ENCODE results near the gene TXNRD2. TPM values are rescaled to one million over a fixed set of nuclear protein-coding genes. Genes with fewer than 3 reads are reported as not detected.
A peak's percentile ranks its signal among the peaks of the same experiment; 100 is the strongest.
"Not testable (repeated sequence)": the region's sequence is repeated elsewhere in the genome, so short reads cannot be mapped to it uniquely, and the experiment has no call there.

The TXNRD2 gene
- total RNA-seq, 1 donor from 2014 or later, result 40.4 TPM

DNA sequence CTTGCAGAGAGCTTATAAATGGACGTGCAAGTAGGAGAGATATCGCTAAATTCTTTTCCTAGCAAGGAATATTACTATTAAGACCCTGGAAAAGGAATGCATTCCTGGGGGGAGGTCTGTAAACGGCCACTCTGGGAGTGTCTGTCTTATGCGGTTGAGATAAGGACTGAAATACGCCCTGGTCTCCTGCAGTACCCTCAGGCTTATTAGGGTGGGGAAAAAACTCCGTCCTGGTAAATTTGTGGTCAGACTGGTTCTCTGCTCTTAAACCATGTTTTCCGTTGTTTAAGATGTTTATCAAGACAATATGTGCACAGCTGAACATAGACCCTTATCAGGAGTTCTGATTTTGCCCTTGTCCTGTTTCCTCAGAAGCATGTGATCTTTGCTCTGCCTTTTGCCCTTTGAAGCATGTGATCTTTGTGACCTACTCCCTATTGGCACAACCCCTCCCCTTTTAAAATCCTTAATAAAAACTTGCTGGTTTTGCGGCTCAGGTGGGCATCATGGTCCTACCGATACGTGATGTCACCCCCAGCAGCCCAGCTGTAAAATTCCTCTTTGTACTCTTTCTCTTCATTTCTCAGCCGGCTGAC is 6.4 kb downstream of the TXNRD2 start:
- DNase-seq, result peak; percentile 10
- intact Hi-C loops (cut with DNase I); ATAC-seq (ENCODE audit: poor library complexity): not testable (repeated sequence)

DNA sequence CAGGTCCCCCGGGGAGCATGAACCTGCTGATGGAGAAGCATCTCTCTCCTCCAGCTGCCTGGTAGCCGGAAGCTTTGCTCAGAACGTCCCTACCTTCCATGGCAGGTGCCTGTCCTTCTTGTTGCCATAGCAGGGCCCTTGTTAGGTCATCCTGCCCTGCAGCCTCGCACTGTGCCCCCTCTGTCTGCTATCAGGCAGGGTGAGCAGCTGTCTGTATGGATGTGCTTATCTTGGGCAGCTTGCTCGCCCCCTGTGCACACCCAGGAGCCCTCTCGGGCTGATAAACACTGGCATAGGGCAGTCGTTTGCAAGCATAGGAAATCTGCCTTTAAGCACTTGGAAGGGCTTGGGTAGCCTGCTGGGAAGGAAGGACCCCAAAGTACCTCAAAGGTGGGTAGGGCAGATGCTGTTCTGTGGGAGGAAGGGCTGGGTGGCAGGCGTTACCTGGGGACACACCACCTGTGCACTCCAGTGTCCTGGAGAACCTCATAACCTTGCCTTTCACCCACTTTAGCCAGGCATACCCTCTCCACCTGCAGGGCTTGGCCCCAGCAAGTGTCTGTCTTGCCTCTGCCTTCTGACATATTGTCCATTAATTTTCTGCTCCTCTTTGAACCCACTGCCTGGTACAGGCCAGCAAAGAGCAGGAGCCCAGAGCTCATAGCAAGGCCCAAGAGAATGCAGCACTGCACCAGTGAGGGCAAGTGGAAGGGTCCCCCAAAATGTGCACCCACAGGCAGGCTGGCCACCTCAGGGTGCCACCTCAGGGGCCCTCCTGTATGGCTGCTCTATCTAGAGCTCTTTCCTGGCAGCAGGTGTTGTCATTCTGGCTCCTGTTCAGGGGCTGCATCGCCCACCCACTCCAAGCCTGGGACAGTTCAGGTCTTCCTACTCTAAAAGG is 8.0 kb downstream of the TXNRD2 start:
- ATAC-seq (ENCODE audit: poor library complexity) (no peak), DNase-seq (peak; percentile 18)
- intact Hi-C loops (cut with DNase I), result no loop called here

DNA sequence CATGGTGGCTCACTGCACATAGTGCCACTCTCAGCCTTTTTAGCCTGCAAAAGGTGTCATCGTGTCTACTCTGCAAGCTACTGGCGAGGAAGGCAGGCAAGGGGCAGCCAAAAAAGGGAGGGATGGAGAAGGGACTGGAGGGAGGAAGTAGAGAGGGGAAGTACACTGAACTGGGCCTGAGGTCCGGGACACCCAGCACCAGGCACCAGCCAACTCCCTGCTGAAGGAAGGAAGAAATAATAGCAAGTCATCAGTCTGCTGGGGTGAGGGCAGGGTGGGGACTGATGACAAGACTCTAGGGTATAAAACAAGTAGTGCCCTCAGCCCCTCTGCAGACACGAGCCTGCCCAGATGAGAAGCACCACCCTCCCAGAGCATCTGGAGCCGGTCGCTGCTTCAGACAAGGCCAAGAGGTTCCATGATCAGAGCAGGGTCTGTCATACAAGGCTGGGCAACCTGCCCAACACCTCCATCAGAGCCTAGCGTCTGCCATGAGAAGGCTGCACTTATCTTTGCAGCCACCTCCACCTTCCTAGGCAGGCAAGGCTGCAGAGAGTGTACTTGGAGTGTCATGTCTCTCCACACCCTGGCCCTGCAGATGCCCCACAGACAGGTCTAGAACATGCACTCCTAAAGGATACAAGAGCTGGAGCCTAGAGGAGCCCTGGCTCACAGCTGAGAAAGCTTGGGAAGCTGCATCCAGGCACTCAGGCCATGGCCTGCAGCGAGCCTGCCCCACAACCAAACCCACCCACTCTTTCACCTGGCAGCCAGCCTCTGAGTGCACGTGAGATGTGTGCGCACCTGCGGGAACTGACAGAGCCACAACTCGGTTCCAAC is 9.0 kb downstream of the TXNRD2 start:
- DNase-seq, result peak; percentile 61
- intact Hi-C loops (cut with DNase I), result no loop called here

DNA sequence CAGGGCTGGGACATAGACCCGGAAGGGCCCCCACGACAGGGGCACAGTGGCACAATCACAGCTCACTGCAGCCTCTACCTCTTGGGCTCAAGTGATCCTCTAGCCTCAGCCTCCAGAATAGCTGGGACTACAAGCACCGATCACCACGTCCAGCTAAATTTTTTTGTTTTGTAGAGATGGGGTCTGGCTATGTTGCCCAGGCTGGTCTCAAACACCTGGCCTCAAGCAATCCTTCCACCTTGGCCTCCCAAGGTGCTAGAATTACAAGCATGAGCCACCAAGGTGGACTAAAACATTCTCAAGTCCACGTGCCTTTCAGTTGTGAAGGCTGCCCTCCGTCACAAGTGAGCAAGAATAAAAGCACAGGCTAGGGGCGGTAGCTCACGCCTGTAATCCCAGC is 10.1 kb downstream of the TXNRD2 start:
- intact Hi-C loops (cut with DNase I), result no loop called here
- DNase-seq (peak; percentile 8), ATAC-seq (ENCODE audit: poor library complexity) (no peak)

More for the DNA sequence above, 9.0 kb downstream of the TXNRD2 start:
- peak; percentile 77 for ATAC-seq (ENCODE audit: poor library complexity)

DNA sequence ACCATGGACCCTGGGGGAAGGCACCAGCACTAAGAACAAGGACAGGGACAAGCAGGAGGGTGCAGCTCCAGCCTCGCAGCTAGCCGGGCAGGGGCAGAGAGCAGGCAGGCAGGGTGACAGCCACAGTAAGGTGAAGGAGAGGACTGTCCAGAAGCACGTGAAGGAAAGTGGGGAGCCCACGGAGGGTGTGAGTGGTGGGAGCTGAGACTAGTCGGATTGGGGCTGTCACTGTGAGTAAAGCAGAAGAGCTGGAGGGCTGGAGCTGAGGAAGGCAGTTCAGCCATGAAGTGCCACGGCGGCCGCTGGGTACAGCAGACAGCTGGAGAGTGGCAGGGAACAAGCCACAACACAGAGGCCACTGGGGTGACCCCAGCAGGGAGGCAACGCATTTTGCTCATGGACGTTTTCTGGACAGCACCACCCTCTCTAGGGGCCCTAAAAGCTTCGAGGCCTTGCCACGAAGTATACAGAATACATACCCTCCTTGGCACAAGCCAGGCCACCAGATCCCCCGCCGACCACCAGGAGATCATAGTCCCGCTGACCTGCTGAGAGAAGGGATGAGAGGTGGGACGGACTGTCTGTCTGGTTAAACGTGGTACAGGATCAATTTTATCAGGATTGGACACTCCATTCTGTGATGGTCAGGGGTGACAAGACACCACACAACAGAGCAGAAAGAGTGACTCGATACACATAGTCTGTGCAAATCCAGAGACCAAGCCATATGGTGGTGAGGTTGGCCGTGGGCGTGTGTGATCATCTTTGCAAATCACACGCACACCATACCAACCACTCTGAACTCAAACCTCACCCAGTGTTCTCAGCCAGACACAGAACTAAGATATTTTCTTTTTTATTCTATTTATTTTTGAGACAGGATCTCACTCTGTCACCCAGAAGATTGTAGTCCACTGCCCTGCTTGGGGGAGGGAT is 10.8 kb downstream of the TXNRD2 start:
- ATAC-seq (ENCODE audit: poor library complexity) (no peak), DNase-seq (peak; percentile 19)
- intact Hi-C loops (cut with DNase I), result no loop called here

DNA sequence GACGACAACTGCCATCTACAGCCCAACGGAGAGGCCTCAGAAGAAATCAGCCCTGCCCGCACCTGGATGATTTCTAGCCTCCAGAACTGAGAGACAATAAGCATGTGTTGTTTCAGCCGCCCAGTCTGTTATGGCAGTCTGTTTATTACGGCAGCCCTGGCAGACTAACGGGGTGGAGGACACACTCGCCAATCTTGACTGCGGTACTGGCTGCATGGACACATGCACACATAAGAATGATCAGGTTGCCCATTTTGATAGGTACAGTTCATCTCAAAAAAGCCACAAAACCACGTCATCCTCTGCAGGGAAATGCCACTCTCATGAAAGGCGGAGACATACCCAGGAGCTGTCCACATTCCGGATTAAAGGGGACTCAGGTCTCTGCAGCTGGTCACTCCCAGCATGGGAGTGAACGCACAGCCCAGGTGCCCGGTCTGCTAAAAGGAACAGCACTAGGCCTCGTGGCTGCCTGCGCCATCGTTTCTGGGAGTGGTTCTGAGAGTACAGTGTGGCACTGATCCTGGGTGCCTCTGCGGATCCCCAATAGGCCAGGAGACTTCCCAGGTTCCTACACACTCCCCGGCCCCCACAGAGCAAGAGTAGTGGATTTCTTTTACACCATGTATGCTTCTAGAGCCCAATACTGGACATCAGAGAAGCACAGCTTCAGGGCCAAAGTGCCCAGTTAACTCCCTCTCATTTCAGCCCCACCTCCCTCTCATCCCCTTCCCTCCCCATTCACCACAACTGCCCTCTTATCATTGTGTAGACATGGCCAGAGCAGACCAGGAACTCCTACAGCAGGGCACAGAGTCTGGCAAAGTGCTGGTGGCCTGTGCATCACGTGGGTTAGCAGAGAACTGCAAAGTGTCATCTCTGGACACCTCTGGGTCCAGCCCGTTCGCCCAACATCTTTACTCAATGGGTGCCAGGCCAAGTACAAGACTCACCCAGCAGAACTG is 11.8 kb downstream of the TXNRD2 start:
- peak; percentile 17 for DNase-seq
- no peak for ATAC-seq (ENCODE audit: poor library complexity)
- intact Hi-C loops (cut with DNase I), result no loop called here

DNA sequence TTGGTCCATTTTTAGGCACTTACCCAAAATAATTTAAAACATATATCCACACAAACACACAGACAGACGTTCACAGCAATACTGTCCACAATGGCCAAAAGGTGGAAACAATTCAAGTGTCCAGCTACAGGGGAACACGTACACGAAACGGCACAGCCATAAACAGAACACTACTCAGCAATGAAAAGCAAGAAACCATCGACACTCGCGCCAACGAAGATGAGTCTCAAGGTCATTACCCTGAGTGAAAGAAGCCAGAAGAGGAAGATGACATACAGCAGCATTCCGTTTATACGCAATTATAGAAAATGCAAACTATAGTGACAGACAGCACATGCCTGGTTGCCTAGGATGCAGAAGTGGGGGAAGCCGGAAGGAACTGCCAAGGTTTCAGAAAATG is 13.4 kb downstream of the TXNRD2 start:
- DNase-seq (no peak), ATAC-seq (ENCODE audit: poor library complexity) (no peak)
- intact Hi-C loops (cut with DNase I), result no loop called here

DNA sequence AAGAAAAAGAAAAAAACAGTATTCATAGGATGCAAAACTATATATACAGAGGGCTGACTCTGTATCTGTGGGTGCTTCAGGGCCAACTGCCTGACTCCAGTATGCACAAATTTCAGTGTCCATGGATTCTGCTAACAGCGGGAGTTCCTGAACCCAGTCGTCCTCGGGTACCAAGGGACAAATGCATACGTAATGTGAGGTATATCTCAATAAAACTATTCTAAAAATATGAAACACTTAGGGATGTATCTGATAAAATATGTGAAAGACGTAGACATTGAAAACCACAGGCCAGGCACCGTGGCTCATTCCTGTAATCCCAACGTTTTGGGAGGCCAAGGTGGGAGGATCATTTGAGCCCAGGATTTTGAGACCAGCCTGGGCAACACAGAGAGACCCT is 13.9 kb downstream of the TXNRD2 start:
- intact Hi-C loops (cut with DNase I), result no loop called here

DNA sequence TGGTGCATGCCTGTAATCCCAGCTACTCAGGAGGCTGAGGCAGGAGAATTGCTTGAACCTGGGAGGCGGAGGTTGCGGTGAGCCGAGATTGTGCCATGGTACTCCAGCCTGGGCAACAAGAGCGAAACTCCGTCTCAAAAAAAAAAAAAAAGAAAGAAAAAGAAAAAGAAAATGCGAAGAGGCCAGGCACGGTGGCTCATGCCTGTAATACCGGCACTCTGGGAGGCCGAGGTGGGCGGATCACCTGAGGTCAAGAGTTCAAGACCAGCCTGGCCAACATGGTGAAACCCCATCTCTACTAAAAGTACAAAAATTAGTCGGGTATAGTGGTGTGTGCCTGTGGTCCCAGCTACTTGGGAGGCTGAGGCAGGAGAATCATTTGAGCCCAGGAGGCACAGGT is 15.6 kb downstream of the TXNRD2 start:
- ATAC-seq (ENCODE audit: poor library complexity); intact Hi-C loops (cut with DNase I): not testable (repeated sequence)
- DNase-seq, result peak; percentile 12

More for the DNA sequence above, 13.9 kb downstream of the TXNRD2 start:
- DNase-seq, result peak; percentile 2
- no peak for ATAC-seq (ENCODE audit: poor library complexity)

DNA sequence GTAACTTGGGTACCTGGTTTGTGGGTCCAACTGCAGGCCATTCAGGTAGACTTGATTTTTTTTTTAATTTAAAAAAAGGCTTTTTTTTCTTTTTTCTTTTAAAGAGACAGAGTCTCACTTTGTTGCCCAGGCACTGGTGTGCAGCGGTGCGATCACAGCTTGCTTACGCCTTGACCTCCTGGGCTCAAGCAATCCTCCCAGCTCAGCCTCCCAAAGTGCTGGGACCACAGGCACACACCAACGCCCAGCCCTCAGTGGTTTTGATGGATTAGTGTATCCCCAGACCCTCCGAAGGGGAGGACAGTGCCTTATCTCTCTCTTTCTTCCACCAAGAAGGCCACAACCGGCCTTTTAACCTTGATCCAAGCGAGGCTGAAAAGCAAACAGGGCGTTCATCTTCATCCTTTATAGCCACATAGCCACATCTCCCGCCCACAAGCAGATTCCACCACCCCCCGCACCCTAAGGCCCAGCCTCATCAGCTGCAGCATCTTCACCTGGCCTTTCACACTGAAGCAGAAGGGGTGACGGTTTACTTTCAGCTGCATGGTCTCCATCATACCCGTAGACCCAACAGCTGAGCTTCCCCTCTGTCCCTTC is 17.6 kb downstream of the TXNRD2 start:
- ATAC-seq (ENCODE audit: poor library complexity) (no peak), DNase-seq (peak; percentile 1)
- intact Hi-C loops (cut with DNase I), result no loop called here

DNA sequence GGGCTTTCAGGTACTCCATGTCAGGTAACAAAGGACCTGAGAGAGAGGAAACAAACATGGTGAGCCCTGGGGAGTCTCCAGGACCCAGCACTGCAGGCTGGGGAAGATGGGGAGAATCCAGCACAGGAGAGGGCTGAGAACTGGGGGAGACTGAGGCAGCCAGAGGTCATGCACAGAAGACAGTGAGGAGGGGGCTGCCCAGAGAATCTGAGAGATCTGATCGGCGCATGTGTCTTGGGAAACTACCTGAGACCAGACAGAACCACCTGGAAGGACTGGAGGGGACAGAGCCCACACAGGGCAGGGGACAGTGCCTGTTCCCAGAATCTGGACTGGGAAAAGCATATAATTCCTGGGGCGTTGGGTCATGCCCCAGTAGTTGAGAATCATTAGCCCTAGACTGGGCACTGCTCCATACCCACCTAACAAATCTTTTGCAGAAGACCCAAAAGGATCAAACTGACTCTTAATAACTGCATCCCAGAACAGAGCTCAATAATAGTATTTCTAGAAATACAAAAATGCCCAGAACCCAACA is 20.0 kb downstream of the TXNRD2 start:
- DNase-seq, result peak; percentile 5
- intact Hi-C loops (cut with DNase I), result no loop called here
- no peak for ATAC-seq (ENCODE audit: poor library complexity)

DNA sequence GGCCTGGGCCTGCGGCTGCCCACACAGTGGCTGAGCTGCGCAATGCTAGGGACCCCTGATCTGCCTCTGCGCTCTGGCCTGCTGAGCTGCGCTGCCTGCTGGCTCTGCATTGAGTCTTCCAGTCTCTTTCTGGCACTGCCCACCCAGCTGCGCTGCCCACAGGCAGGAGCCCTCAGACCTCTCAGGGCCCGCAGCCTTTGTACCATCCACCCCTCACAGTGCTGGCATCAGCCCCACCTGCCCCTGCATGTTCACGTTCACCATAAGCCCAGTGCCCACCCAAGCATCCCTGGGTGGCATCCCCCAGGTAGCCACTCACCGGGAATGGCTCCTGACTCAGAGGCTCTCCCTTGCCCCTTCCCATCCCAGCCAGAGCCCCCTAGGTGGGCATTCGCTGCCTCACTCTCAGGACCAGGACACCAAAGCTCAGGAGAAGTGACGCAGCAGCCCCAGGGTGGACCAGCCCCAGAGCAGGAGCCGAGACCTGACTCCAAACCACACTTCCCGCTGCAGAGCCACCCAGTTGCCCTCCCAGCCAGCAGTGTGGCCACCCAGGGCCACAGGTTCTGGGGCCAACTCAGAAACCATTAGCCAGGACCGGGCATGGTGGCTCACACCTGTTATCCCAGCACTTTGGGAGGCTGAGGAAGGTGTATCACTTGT is 21.8 kb downstream of the TXNRD2 start:
- intact Hi-C loops (cut with DNase I), result no loop called here
- DNase-seq (no peak), ATAC-seq (ENCODE audit: poor library complexity) (no peak)

DNA sequence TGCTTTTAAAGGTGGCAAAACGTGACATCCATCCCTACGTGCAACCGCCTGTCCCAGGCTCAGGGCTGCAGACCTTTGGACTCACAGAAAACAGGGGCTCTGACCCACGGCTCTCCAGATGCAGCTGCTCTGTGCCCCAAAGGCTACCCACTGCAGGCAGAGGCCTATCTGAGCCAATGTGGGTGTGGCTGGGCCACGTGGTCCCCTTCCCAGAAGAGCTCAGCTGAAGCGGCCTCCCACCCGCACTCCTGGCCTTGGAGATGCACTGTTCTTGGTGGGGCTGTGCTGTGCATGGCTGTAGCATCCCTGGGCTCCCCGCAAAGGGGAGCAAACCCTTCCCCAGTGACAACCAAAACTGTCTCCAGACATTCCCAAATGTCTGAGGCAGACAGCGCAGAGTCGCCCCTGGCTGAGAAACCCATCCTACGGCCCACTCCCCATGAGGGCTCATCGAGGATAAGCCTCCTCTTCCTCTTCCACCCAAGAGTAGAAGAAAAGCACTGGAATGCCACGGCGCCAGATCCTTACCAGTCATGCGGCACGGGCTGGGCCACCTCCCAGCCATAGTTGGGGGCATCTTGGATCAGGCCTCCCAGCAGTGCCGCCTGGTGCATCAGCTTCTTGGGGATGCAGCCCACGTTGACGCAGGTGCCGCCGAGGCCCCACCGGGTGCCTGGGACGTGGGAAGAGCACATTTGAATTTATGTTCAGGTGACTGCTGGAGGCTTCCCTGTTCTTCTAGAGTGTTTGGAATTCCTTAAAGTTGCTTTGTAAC is 23.1 kb downstream of the TXNRD2 start:
- DNase-seq (no peak), ATAC-seq (ENCODE audit: poor library complexity) (no peak)
- intact Hi-C loops (cut with DNase I), result no loop called here

DNA sequence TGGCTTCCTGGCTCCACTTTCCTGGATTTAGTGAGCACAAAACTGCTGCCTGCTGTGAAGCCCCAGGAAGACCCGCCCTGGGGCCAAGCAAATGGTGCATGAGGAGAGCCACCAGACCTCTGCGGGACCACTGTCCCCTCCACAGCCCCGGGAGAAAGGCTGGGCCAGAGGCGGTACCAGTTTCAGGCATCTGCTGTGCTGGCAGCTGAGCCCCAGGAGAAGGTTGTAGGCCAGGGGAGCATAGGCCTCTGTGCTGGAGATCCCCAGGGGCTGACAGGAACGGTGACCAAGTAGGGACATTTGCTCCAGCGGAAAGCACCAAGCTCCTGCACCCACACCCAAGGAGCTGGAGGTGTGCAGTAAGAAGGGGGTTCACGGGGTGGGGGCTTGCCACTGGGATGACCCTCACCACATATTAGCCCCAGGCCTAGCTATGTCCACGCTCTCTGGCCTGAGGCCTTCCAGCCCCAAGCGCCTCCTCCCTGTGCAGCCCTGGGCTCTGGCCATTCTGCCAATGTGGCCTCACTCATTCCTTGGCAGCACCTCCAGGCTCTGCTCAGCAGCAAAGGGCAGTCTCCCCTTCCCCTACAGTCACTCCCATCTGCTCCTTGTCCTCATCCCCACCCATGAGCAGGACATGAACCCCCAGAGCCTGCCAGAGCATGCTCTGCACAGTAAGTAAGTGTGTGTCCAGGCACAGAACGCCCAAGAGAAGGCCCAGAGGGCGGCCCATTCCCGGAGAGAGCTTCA is 24.1 kb downstream of the TXNRD2 start:
- DNase-seq, result no peak
- no peak for ATAC-seq (ENCODE audit: poor library complexity)
- intact Hi-C loops (cut with DNase I), result no loop called here

DNA sequence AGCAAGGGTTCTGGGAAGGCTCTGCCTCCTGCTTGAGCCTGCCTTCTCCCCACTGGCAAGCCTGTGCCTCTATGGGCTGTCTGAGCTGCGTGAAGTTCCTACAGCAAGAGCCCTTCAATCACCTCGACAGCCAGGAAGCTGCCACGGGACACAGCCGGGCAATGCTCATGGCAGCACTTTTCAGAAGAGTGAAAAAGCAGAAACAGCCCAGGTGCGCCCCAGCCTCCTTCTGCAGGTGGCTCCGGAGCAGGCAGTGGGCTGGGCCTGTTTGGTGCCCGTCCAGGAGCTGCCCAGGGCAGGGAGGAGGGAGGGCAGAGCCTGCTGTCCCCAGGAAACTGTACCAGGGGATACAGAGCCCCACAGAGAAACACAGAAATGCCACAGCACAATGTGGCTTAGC is 24.7 kb downstream of the TXNRD2 start:
- ATAC-seq (ENCODE audit: poor library complexity) (no peak), DNase-seq (no peak)
- intact Hi-C loops (cut with DNase I), result no loop called here
